OCI-LY3 (cell line): ENCODE results near the gene CASK.

Source experiments
- H2AFZ ChIP-seq: fragments of 200-600, 300-600 bp; shearing (Covaris generic); 2 replicates; pipeline ENCODE4 v1.6.0; 2014; ENCODE audit warnings: antibody characterized with exemption, low read depth, low read length
- H3K27ac ChIP-seq: fragments of 200-600, 300-600 bp; sonication (generic); 2 replicates; pipeline ENCODE4 v1.5.1; 2014; ENCODE audit warnings: mild to moderate bottlenecking, low read length, moderate library complexity, mixed read lengths
- H3K27me3 ChIP-seq: fragments of 200-600, 300-600 bp; sonication (generic); 2 replicates; pipeline ENCODE4 v1.6.1; 2014; ENCODE audit warnings: low read depth, low read length, mixed read lengths
- H3K36me3 ChIP-seq: fragments of 200-600, 300-600 bp; sonication (generic); replicated peaks from 2 replicates; pipeline ENCODE3; 2014; ENCODE audit warnings: low read depth, low read length, mixed read lengths
- H3K4me1 ChIP-seq: fragments of 300-600, 200-600 bp; sonication (generic); 2 replicates; pipeline ENCODE4 v1.6.1; 2014; ENCODE audit warnings: low read length, mixed read lengths
- H3K4me2 ChIP-seq: fragments of 200-600, 300-600 bp; sonication (generic); 2 replicates; pipeline ENCODE4 v1.6.1; 2014; ENCODE audit warnings: low read length, mixed read lengths
- H3K4me3 ChIP-seq: fragments of 300-600, 200-600 bp; sonication (generic); 2 replicates; pipeline ENCODE4 v1.5.1; 2014; ENCODE audit warnings: antibody characterized with exemption, mild to moderate bottlenecking, low read length, moderate library complexity
- H3K79me2 ChIP-seq: fragments of 300-600, 200-600 bp; shearing (Covaris generic); 2 replicates; pipeline ENCODE4 v1.6.1; 2014; ENCODE audit warnings: mild to moderate bottlenecking, low read length, mixed read lengths
- H3K9ac ChIP-seq: fragments of 300-600, 200-600 bp; shearing (Covaris generic); 2 replicates; pipeline ENCODE4 v1.6.0; 2014; ENCODE audit warnings: mild to moderate bottlenecking, low read length, moderate library complexity
- H3K9me3 ChIP-seq: fragments of 200-600, 300-600 bp; shearing (Covaris generic); 2 replicates; pipeline ENCODE4 v1.6.1; 2014; ENCODE audit warnings: low read length, mixed read lengths; ENCODE audit not compliant: insufficient read depth
- H4K20me1 ChIP-seq: fragments of 200-600, 300-600 bp; sonication (generic); 2 replicates; pipeline ENCODE4 v1.6.1; 2016; ENCODE audit warnings: low read length, mixed read lengths; ENCODE audit not compliant: insufficient read depth
- EZH2phosphoT487 ChIP-seq: fragments of 200-600 bp; shearing (Covaris generic); IDR thresholded peaks from 2 replicates; pipeline ENCODE4 v1.6.1; 2018; ENCODE audit warnings: antibody characterized with exemption, mixed run types, low read depth
- TF ChIP-seq, protein P1 (sequence below): fragments of 200-600, 300-600 bp; sonication (generic); IDR thresholded peaks from 2 replicates; pipeline ENCODE4 v1.5.1; 2014; ENCODE audit warnings: antibody characterized with exemption, low read length, low read depth

CASK gene

GRCh38 chrX:41789374-41789773 lies 134.0 kb downstream of the CASK start:
- H2AFZ ChIP-seq, result no peak overlapping the region
- H3K27ac ChIP-seq, result no peak overlapping the region
- no peak overlapping the region for H3K9ac ChIP-seq
- H3K4me3 ChIP-seq, result no peak overlapping the region
- no peaks in the 10 kb centered on the region for H4K20me1 ChIP-seq
- no peak overlapping the region for H3K4me2 ChIP-seq
- TF ChIP-seq EZH2phosphoT487, result no peak
- TF ChIP-seq, protein P1, sequence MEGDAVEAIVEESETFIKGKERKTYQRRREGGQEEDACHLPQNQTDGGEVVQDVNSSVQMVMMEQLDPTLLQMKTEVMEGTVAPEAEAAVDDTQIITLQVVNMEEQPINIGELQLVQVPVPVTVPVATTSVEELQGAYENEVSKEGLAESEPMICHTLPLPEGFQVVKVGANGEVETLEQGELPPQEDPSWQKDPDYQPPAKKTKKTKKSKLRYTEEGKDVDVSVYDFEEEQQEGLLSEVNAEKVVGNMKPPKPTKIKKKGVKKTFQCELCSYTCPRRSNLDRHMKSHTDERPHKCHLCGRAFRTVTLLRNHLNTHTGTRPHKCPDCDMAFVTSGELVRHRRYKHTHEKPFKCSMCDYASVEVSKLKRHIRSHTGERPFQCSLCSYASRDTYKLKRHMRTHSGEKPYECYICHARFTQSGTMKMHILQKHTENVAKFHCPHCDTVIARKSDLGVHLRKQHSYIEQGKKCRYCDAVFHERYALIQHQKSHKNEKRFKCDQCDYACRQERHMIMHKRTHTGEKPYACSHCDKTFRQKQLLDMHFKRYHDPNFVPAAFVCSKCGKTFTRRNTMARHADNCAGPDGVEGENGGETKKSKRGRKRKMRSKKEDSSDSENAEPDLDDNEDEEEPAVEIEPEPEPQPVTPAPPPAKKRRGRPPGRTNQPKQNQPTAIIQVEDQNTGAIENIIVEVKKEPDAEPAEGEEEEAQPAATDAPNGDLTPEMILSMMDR, result no peak
- H3K79me2 ChIP-seq, result peaks cover 12% of the 10 kb centered on the region
- no peaks in the 10 kb centered on the region for H3K27me3 ChIP-seq
- peaks cover 28% of the 10 kb centered on the region for H3K4me1 ChIP-seq
- no peaks in the 10 kb centered on the region for H3K9me3 ChIP-seq
- peaks cover 7% of the 10 kb centered on the region for H3K36me3 ChIP-seq

DNA sequence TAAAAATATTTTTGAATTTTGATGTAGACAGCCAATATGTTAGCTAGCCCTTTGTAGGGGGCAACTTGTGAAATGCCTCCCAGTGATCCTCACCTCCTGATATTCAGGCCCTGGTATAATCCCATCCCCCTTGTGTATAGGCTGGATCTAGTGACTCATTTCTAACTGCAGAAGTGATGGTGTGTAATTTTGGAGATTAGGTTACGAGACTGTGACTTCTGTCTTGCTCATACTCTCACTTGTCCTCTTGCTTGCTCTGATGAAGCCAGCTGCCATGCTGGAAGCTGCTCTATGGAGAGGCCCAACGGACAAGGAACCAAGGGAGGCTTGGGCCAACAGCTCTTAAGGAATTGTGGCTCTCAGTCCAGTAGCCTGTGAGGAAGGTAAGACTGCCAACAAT lies 137.7 kb downstream of the CASK start:
- H3K9me3 ChIP-seq, result no peaks in the 10 kb centered on the region
- no peaks in the 10 kb centered on the region; the same call in 1 of the 2 replicates for H3K79me2 ChIP-seq
- no peaks in the 10 kb centered on the region for H3K27me3 ChIP-seq
- H3K9ac ChIP-seq, result no peak overlapping the region; the same call in 1 of the 2 replicates
- no peak for TF ChIP-seq EZH2phosphoT487
- TF ChIP-seq, protein P1, result no peak
- H3K36me3 ChIP-seq, result peaks cover 7% of the 10 kb centered on the region
- peak overlapping the region; percentile 40 for H3K4me2 ChIP-seq
- peak overlapping the region; percentile 59 for H3K27ac ChIP-seq
- H4K20me1 ChIP-seq, result no peaks in the 10 kb centered on the region
- H3K4me1 ChIP-seq, result peaks cover 34% of the 10 kb centered on the region
- no peak overlapping the region for H2AFZ ChIP-seq
- no peak overlapping the region for H3K4me3 ChIP-seq

GRCh38 chrX:41781500-41781899 lies 141.9 kb downstream of the CASK start:
- TF ChIP-seq, protein P1, result peak; percentile 77
- TF ChIP-seq EZH2phosphoT487, result no peak
- no peaks in the 10 kb centered on the region for H3K27me3 ChIP-seq
- H3K27ac ChIP-seq, result no peak overlapping the region
- no peak overlapping the region for H2AFZ ChIP-seq
- H3K4me2 ChIP-seq, result 0 out of 2 replicates have a peak overlapping the region, but pooled peaks have one; percentile 12
- H4K20me1 ChIP-seq, result no peaks in the 10 kb centered on the region
- no peaks in the 10 kb centered on the region for H3K9me3 ChIP-seq
- peaks cover 2% of the 10 kb centered on the region for H3K36me3 ChIP-seq
- H3K4me1 ChIP-seq, result peaks cover 31% of the 10 kb centered on the region
- no peak overlapping the region for H3K4me3 ChIP-seq
- no peak overlapping the region for H3K9ac ChIP-seq
- no peaks in the 10 kb centered on the region; the same call in 1 of the 2 replicates for H3K79me2 ChIP-seq

GRCh38 chrX:41779941-41780340 lies 143.4 kb downstream of the CASK start:
- no peak for TF ChIP-seq EZH2phosphoT487
- TF ChIP-seq, protein P1, result no peak
- Histone ChIP-seq H3K4me3 (no peak overlapping the region), H3K9me3 (no peaks in the 10 kb centered on the region), H3K27ac (no peak overlapping the region), H3K4me1 (peaks cover 17% of the 10 kb centered on the region), H4K20me1 (no peaks in the 10 kb centered on the region), H3K79me2 (no peaks in the 10 kb centered on the region; the same call in 1 of the 2 replicates), H3K36me3 (no peaks in the 10 kb centered on the region), H3K4me2 (0 out of 2 replicates have a peak overlapping the region, but pooled peaks have one; percentile 18), H3K27me3 (no peaks in the 10 kb centered on the region), H2AFZ (no peak overlapping the region), H3K9ac (no peak overlapping the region)
